Embryonic facial prominence (tissue), 1 donor: ENCODE results near the gene FHOD3.

ENCODE experiments used
- DNase-seq: peaks from one replicate; pipeline ENCODE4 v3.0.0-alpha.2; 2016; ENCODE audit errors: extremely low spot score

Gene FHOD3

DNA sequence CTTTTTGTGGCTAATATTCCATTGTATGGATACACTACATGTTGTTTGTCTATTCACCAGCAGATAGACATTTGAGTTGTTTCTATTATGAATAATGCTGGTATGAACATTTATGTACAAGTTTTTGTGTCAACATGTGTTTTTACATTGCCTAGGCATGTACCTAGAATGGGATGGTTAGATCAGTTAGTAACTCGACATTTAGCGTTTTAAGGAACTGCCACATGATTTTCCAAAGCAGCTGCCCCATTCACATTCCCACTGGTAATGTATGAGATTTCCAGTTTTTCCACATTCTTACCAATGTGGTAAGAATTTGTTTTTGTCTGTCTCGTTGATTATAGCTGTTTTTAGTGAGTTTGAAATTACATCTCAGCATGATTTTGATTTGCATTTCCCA is 112.8 kb downstream of the FHOD3 start:
- DNase-seq: no peak

DNA sequence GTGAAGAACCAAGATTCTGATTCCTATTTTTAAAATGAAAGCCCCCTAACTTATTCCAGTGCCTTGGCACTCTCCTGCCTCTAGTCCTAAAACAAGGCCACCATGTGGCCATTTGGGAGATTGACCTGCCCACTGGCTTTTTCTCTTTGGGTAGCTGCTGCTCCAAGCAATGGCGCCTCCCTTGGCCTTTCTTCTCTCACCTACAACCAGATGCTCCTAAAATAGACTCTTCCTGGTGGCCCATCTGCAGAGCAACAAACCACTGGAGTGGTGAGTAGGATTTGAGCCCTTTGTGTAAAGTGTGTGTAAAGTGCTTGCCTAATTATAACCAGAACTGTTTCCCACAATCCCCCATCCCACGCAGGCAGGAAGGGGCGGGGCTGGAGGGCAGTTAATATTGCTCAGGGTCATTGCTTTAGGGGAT is 114.2 kb downstream of the FHOD3 start:
- DNase-seq: no peak

DNA sequence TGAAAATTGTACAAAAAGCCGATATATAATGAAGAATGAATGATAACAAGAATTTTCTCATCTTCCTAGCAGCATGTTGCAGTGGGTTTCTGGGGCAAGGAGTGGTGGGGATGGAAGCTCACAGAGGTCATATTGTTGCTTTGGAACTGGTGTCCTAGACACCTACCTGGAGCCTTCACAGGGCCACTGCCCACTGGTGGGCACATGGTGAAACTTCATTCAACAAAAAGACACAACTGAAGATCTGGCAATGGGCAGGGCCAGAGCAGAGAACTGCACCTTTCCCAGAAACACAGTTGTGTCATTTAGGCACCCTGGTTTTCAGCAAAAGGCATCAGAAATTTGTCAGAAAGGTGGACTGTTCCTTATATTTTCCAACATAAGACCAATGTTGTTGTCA is 115.3 kb downstream of the FHOD3 start:
- DNase-seq: no peak

- DNase-seq: no peak
Measured at GRCh38 chr18:36415171-36415570, 117.7 kb downstream of the FHOD3 start.

GRCh38 chr18:36415625-36416024 is 118.1 kb downstream of the FHOD3 start:
- DNase-seq: no peak

- DNase-seq: no peak
Measured at GRCh38 chr18:36419188-36419899, 121.8 kb downstream of the FHOD3 start.

GRCh38 chr18:36419900-36420531 is 122.5 kb downstream of the FHOD3 start:
- no peak for DNase-seq

DNA sequence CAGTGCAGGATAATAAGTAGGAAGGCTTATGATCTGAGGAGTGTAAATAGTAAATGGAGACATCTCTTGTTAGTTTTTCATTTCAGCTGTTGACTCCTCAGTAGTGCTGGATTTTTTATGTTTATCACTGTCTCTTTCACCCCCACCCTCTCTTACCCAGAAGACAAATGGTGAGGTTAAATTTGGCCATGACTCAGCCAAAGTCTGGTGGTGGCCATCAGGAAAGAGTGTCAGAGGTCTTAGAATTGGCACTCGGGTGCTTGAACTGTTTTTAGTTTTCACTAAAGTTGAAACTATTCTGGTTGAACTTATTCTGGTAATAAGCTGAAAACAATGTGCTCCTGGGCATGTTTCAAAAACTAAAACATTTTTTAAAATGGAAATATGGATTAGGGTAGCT is 123.3 kb downstream of the FHOD3 start:
- no peak for DNase-seq

DNA sequence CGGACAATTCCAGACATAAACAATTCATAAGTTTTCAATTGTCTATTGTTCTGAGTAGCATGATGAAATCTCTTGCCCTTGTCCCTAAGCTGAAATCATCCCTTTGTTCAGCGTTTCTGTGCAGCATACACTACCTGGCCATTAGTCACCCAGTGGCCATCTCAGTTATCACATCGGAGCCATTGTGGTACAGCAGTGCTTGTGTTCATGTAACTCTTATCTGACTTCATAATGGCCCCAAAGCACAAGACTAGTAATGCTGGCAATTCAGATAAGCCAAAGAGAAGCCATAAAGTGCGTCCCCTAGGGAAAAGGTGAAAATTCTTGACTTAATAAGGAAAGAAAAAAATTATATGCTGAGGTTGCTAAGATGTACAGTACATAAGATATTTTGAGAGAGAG is 127.2 kb downstream of the FHOD3 start:
- no peak for DNase-seq

- no peak for DNase-seq
Measured at GRCh38 chr18:36427369-36427768, 129.9 kb downstream of the FHOD3 start.

DNA sequence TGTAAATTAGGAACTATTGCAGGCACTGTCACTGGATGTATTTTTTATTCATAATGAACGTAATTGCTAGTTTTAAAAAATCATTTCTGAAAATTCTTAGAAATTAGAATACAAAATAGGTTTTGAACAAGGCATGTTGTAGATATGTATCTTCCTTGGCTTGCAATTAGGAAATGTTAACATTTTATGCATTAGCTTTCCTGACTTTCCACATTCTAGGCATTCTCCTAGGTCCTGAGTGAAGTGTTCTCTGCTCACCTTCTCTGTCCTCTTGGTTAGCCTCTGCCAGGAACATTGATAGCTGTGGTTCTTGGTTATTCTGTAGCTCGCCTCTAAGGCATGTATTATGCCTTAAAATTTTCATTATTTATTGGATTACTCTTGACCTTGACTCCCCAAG is 130.3 kb downstream of the FHOD3 start:
- no peak for DNase-seq

DNA sequence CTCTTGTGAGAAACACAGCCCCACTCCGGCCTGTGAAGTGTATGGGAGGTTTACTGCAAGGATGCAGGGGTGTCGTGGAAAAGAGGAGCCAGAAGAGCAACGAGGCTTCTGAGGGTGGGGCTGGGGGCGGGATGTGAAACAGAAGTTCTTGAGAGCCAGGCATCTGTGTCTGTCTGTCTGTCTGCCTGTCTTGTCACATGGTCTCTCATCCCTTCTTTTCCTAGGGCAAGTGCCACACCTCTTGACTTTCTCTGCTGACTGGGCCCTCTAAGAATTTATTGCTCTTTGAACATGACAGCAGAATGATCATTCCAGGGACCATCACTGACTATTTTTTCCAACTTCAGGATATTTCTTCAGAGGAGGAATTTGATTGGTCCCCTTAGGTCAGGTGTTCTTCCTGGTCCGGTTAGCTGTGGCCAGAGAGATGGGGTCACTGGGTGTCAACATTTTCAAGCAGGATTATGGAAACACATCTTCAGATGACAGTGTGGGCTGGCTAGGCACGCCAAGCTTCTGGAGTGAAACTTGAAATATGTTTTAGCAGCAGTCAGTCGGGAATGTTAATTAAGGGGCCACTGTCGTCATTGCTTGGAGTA is 131.0 kb downstream of the FHOD3 start:
- DNase-seq: no peak

DNA sequence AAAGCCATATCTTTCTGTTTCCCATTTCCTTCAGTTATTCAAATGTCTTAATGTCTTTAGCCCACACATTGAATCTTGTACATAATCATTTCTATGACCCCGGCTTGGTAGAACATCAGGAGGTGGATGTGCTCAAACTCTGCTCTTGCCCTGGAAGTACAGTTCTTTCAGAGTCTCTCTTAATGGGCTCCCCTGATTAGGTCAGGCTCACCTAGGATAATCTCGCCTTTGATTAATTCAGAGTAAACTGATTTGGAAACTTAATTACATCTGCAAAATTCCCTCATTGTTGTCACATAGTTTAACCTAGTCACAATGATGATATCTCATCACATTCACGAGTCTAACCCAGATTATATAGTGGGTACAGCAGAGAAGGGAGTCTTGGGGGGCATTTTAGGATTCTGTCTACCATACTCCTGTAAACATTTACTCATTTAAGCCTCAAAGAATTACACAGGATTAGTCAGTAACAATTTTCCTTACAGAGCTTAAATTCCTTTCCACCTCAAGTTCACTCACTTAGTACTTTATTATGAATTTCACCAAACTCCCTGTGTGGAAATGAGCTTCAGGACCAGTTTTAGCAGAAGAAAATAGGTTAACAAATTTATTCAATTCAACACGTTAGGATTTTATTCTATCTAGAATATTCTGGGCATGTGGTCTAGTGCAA is 135.5 kb downstream of the FHOD3 start:
- DNase-seq: no peak

DNA sequence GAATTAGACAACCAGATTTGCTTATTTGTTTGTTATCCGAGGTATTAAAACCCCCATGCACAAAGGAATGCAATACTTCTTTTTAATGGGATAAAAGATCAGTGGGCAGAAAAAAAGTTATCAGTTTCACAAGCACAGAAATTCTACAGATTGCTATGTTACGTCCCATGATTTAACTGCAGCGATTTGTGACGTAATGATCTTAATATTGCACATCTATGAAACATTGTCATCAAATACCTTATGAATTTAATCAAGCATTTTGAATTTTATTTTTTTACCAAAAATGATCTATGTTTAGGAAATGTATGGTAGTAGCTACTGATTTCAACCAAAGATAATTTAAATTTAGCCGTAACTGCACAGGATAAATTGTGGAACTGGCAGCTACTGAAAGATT is 138.9 kb downstream of the FHOD3 start:
- DNase-seq: no peak

- no peak for DNase-seq
Measured at GRCh38 chr18:36440614-36441013, 143.1 kb downstream of the FHOD3 start.

- no peak for DNase-seq
Measured at GRCh38 chr18:36441426-36442240, 144.1 kb downstream of the FHOD3 start.

DNA sequence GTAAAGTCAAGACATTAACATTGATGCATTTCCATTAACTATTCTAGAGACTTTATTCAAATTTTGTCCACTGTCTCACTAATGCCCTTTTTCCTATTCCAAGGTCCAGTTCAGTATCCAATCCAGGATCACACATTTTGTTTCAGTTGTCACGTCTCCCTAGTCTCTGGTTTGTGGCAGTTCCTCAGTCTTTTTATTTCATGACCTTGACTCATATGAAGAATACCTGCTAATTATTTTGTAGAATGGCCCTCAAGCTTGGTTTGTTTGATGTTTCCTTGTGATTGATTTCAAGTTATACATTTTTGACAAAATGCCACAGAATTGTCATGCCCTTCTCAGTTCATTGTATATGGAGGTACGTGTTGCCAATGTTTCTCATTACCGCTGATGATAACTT is 145.2 kb downstream of the FHOD3 start:
- no peak for DNase-seq

DNA sequence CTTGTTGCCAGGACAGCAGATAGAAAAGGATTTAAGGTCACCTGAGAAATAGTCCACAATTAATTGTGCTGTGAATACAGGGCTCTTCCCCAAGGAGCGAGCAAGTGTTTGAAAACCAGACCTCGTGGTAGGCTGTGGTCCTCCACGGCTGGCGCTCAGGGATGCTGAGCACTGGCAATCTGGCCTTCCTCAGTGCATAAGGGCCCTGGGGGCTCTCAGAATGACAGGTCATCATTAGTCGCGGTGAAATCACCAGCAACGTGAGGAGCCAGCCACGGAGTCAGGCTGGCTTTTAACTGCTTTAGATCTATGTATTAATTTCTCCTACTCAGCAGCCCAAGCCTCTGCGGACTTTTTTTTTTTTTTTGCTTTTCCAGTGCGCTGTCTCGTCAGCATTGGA is 148.5 kb downstream of the FHOD3 start:
- no peak for DNase-seq

- DNase-seq: no peak
Measured at GRCh38 chr18:36448384-36449290, 151.1 kb downstream of the FHOD3 start.

GRCh38 chr18:36449451-36449850 is 151.9 kb downstream of the FHOD3 start:
- no peak for DNase-seq

- no peak for DNase-seq
Measured at GRCh38 chr18:36450264-36450663, 152.8 kb downstream of the FHOD3 start.
